B cell (primary cell): ENCODE results near the gene CFAP65. TPM values are rescaled to one million over a fixed set of nuclear protein-coding genes. Genes with fewer than 3 reads are reported as not detected.

Experiments used
- ATAC-seq: fragments of 200-7000 bp; cut with Tn5 transposase; one replicate; pipeline ENCODE4 v1.10.0; 2021; ENCODE audit warnings: low read depth, mild to moderate bottlenecking, moderate number of reproducible peaks, moderate library complexity
- CTCF ChIA-PET: fragments of 350-600 bp; sonication (Branson Sonifier 250); formaldehyde crosslinking; loops from one replicate; lab custom pipeline; 2021; ENCODE audit warnings: antibody characterized with exemption, inconsistent platforms; lab: Charles Lee
- POLR2A ChIA-PET: fragments of 350-600 bp; sonication (Branson Sonifier 250); formaldehyde crosslinking; loops from one replicate; lab custom pipeline; 2021; ENCODE audit warnings: antibody characterized with exemption; lab: Charles Lee
- DNase-seq: peaks from one replicate; pipeline ENCODE4 v3.0.0; 2013
- H2AFZ ChIP-seq: 2 replicates; pipeline ENCODE4 v1.6.1; 2012; ENCODE audit warnings: mild to moderate bottlenecking, low read depth, low read length; ENCODE audit not compliant: insufficient read depth, poor library complexity, severe bottlenecking
- H3K27ac ChIP-seq, 2 donors: 1 replicate in 1 of 2; 2 replicates in 1 of 2; pipeline ENCODE4 v1.5.1; 2012 to 2013; ENCODE audit warnings: low read length in 2 of 2, mild to moderate bottlenecking in 2 of 2, moderate library complexity in 1 of 2
- H3K27me3 ChIP-seq, 4 experiments: fragments of 200-600 bp in 1 of 4; sonication (generic) in 1 of 4; replicated peaks in 1 of 4; 1 replicate in 2 of 4; 2 replicates in 2 of 4; pipeline versions ENCODE4 v1.6.1 to v1.7.0; 2013 to 2016; ENCODE audit warnings: low read length in 3 of 4, mild to moderate bottlenecking in 2 of 4, mixed read lengths in 1 of 4, moderate library complexity in 1 of 4; ENCODE audit not compliant: insufficient read depth in 4 of 4, control insufficient read depth in 3 of 4; ENCODE audit errors: control extremely low read depth in 1 of 4
- H3K36me3 ChIP-seq, 2 experiments: replicated peaks in 1 of 2; 1 replicate in 1 of 2; 2 replicates in 1 of 2; pipeline versions ENCODE4 v1.6.1 to v1.7.1; 2013; ENCODE audit warnings: low read length in 1 of 2; ENCODE audit not compliant: insufficient read depth in 2 of 2, control insufficient read depth in 1 of 2; ENCODE audit errors: control extremely low read depth in 1 of 2, extremely low read depth in 1 of 2
- H3K4me1 ChIP-seq, 2 donors: fragments of 200-600 bp in 1 of 2; sonication (generic) in 1 of 2; 1 replicate in 1 of 2; 2 replicates in 1 of 2; pipeline versions ENCODE4 v1.5.1 to v1.6.1; 2013 to 2017; ENCODE audit warnings: low read length in 2 of 2; ENCODE audit not compliant: control insufficient read depth in 2 of 2, insufficient read depth in 2 of 2
- H3K4me2 ChIP-seq: replicated peaks from 2 replicates; pipeline ENCODE3; 2012; ENCODE audit warnings: mild to moderate bottlenecking, low read depth, low read length; ENCODE audit not compliant: poor library complexity, severe bottlenecking
- H3K4me3 ChIP-seq, 5 experiments: fragments of 200-600 bp in 1 of 5; sonication (generic) in 1 of 5; 1 replicate in 3 of 5; 2 replicates in 2 of 5; pipeline versions ENCODE4 v1.5.1 to v1.7.0; 2011 to 2016; ENCODE audit warnings: low read length in 4 of 5, mild to moderate bottlenecking in 4 of 5, low read depth in 2 of 5, control low read depth in 1 of 5, moderate library complexity in 1 of 5; ENCODE audit not compliant: insufficient read depth in 1 of 5; ENCODE audit errors: control extremely low read depth in 1 of 5, extremely low read depth in 1 of 5
- H3K79me2 ChIP-seq: fragments of 200-600 bp; sonication (generic); one replicate; pipeline ENCODE4 v1.6.0; 2016; ENCODE audit warnings: low read length; ENCODE audit not compliant: control insufficient read depth, insufficient read depth
- H3K9ac ChIP-seq: fragments of 200-600 bp; sonication (generic); 2 replicates; pipeline ENCODE4 v1.6.1; 2017; ENCODE audit warnings: mild to moderate bottlenecking, low read length, moderate library complexity
- H3K9me3 ChIP-seq, 3 donors: one replicate each; pipeline versions ENCODE4 v1.6.1 to v1.7.1; 2013; ENCODE audit warnings: low read length in 2 of 3; ENCODE audit not compliant: control insufficient read depth in 2 of 3, insufficient read depth in 1 of 3; ENCODE audit errors: control extremely low read depth in 1 of 3
- H4K20me1 ChIP-seq: 2 replicates; pipeline ENCODE4 v1.6.0; 2012; ENCODE audit warnings: mild to moderate bottlenecking, low read length; ENCODE audit not compliant: insufficient read depth, control insufficient read depth, poor library complexity, severe bottlenecking
- H3K27ac Mint-ChIP-seq: one replicate; pipeline ENCODE4 v1.8.0; 2021; ENCODE audit warnings: mixed read lengths
- H3K27me3 Mint-ChIP-seq: one replicate; pipeline ENCODE4 v1.8.0; 2021; ENCODE audit warnings: mixed read lengths
- H3K4me1 Mint-ChIP-seq: one replicate; pipeline ENCODE4 v1.8.0; 2021; ENCODE audit warnings: mixed read lengths
- H3K4me3 Mint-ChIP-seq: one replicate; pipeline ENCODE4 v1.8.0; 2021; ENCODE audit warnings: mixed read lengths
- H3K9me3 Mint-ChIP-seq: one replicate; pipeline ENCODE4 v1.8.0; 2022; ENCODE audit warnings: mixed read lengths; ENCODE audit not compliant: insufficient read depth
- EZH2 ChIP-seq: IDR thresholded peaks from 2 replicates; pipeline ENCODE4 v1.6.1; 2012; ENCODE audit warnings: borderline replicate concordance, low read depth, mild to moderate bottlenecking, moderate library complexity, low read length; ENCODE audit not compliant: insufficient read depth, poor library complexity, severe bottlenecking
- WGBS: methylation state at CpG from one replicate; pipeline ENCODE4 v1.1.5; 2013; ENCODE audit warnings: missing lambda C conversion rate; ENCODE audit not compliant: insufficient coverage; 5-methylcytosine and 5-hydroxymethylcytosine counted together
- intact Hi-C: fragments of 100-400 bp; cut with micrococcal nuclease; formaldehyde crosslinking; loops from one replicate; pipeline ENCODE4 v1.10.0; 2022
- polyA plus RNA-seq: library from polyadenylated mRNA; depleted of rRNA; stranded (reverse); fragments of >200 nt; gene quantifications from 2 replicates; pipeline ENCODE4 v1.2.3, GENCODE V29; 2012
- total RNA-seq, 2 donors: library from RNA; stranded (reverse); fragments of 120-200 nt in 1 of 2; gene quantifications; 1 replicate in 1 of 2; 2 replicates in 1 of 2; pipeline versions ENCODE4 v1.2.3 to v1.2.4, GENCODE V29; 2013 to 2022
- TF ChIP-seq, protein P1 (sequence below): fragments of 200-600 bp; IDR thresholded peaks from one replicate; pipeline ENCODE4 v1.8.0; 2022; ENCODE audit warnings: antibody characterized with exemption, mild to moderate bottlenecking

Gene CFAP65
- total and polyA plus RNA-seq, 2 donors (not counting 1 experiment from before 2014, with no cell fraction given) = not detected

GRCh38 chr2:219037783-219038499 is 3.4 kb downstream of the CFAP65 start:
- H3K9me3 Mint-ChIP-seq = no peaks in the 10 kb centered on the region
- ATAC-seq (no peak), DNase-seq (no peak)
- H3K27me3 Mint-ChIP-seq = peaks cover 73% of the 10 kb centered on the region
- Histone ChIP-seq H3K79me2 (no peaks in the 10 kb centered on the region), H2AFZ (no peak overlapping the region), H3K9ac (no peak overlapping the region), H3K9me3 (peaks cover 0 to 8% (median 0%) of the 10 kb centered on the region in 3 donors), H3K4me3 (no peak overlapping the region), H3K27ac (no peak overlapping the region), H3K27me3 (peaks cover 0 to 43% (median 22%) of the 10 kb centered on the region in 4 experiments), H4K20me1 (no peaks in the 10 kb centered on the region), H3K36me3 (no peaks in the 10 kb centered on the region), H3K4me1 (no peaks in the 10 kb centered on the region), H3K4me2 (no peak overlapping the region)
- peaks cover 6% of the 10 kb centered on the region for H3K4me1 Mint-ChIP-seq
- intact Hi-C loops = no loop called here
- ChIA-PET CTCF (interaction anchor here (1.4 kb wide), 1 partner anchor 20 kb away, joined by 3 read pairs; no protein-coding TSS in a partner anchor), POLR2A (no interaction called here)
- 58% methylated on average over 4 of the region's 8 CpGs for WGBS
- H3K4me3 Mint-ChIP-seq = no peak overlapping the region
- no peak overlapping the region for H3K27ac Mint-ChIP-seq
- TF ChIP-seq EZH2 = no peak
- TF ChIP-seq, protein P1, sequence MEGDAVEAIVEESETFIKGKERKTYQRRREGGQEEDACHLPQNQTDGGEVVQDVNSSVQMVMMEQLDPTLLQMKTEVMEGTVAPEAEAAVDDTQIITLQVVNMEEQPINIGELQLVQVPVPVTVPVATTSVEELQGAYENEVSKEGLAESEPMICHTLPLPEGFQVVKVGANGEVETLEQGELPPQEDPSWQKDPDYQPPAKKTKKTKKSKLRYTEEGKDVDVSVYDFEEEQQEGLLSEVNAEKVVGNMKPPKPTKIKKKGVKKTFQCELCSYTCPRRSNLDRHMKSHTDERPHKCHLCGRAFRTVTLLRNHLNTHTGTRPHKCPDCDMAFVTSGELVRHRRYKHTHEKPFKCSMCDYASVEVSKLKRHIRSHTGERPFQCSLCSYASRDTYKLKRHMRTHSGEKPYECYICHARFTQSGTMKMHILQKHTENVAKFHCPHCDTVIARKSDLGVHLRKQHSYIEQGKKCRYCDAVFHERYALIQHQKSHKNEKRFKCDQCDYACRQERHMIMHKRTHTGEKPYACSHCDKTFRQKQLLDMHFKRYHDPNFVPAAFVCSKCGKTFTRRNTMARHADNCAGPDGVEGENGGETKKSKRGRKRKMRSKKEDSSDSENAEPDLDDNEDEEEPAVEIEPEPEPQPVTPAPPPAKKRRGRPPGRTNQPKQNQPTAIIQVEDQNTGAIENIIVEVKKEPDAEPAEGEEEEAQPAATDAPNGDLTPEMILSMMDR = no peak

DNA sequence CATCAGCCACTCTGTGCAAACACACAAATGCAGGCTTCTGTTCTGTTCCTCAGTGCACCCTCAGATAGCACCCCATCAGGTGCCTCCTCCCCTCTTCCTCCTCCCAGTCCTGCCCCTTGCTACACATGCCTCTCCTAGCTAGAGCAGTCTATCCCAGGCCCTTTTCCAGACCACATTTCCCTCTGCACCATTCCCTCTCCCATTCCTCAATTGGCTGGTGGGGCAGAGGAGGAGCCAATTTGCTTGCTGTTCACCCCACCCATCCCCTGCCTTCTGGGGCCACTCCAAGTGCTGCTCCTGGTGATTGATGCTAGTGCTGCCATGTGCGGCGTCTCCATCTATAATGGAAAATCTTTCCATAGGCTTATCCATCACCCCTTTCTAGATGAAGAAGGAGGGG is 5.4 kb downstream of the CFAP65 start:
- Histone ChIP-seq H4K20me1 (no peaks in the 10 kb centered on the region), H3K9ac (no peak overlapping the region), H3K4me1 (no peaks in the 10 kb centered on the region), H3K4me3 (no peak overlapping the region), H3K27me3 (peaks cover 0 to 37% (median 18%) of the 10 kb centered on the region in 4 experiments), H3K27ac (no peak overlapping the region), H3K36me3 (no peaks in the 10 kb centered on the region), H2AFZ (no peak overlapping the region), H3K9me3 (peaks cover 0 to 8% (median 0%) of the 10 kb centered on the region in 3 donors), H3K79me2 (no peaks in the 10 kb centered on the region), H3K4me2 (no peak overlapping the region)
- Mint-ChIP-seq H3K4me3 (no peak overlapping the region), H3K9me3 (no peaks in the 10 kb centered on the region), H3K4me1 (no peaks in the 10 kb centered on the region), H3K27me3 (peaks cover 67% of the 10 kb centered on the region), H3K27ac (no peak overlapping the region)
- TF ChIP-seq, protein P1 = no peak
- no peak for TF ChIP-seq EZH2
- intact Hi-C loops = no loop called here
- DNase-seq (no peak), ATAC-seq (no peak)
- ChIA-PET POLR2A (no interaction called here), CTCF (no interaction called here)
- WGBS = no CpG with 5 or more reads among the region's 2 CpGs
